Measurements from ENCODE around the gene AFF2. TPM values are rescaled to one million over a fixed set of nuclear protein-coding genes. Genes with fewer than 3 reads are reported as not detected.

AFF2 gene
- polyA plus RNA-seq, 1 of the 3 experiments (the other 2 are of a cell fraction) = not detected

DNA sequence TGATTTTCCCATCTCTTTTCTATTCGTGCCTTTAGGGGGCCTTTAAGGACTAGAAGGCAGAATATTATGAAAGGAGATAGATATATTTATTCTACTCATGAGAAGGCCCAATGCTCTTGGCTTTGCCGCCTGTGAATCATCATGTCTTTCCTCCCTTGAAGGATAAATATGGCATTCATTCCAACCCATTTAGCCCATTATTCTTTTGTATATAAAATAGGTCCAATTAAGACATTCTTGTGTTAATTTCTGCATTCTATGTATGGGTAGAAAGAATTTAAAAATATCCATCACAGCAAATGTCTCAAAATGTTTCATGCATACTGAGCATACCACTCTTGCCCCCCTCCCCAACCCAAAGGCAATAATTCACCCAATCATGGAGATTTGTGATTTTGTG is 115.1 kb downstream of the AFF2 start:
- Histone ChIP-seq H3K36me3 (replicated peaks in 1 of 2; ENCODE audit: control insufficient read depth in 1 of 2, insufficient read depth in 2 of 2, low read length in 1 of 2) (no peaks in the 10 kb centered on the region), H3K4me1 (ENCODE audit: control insufficient read depth in 1 of 2, insufficient read depth in 2 of 2, low read depth in 1 of 2, low read length in 1 of 2) (no peaks in the 10 kb centered on the region), H3K79me2 (ENCODE audit: insufficient read depth) (no peaks in the 10 kb centered on the region), H3K4me2 (no peak overlapping the region), H4K20me1 (ENCODE audit: insufficient read depth) (no peaks in the 10 kb centered on the region), H3K4me3 (ENCODE audit: low read depth in 2 of 2, low read length in 1 of 2) (no peak overlapping the region), H3K27me3 (ENCODE audit: insufficient read depth) (no peaks in the 10 kb centered on the region), H3K9ac (no peak overlapping the region), H3K9me3 (no peaks in the 10 kb centered on the region), H3K9me2 (no peaks in the 10 kb centered on the region), H3K27ac (ENCODE audit: low read depth in 2 of 2, low read length in 1 of 2) (no peak overlapping the region), H2AFZ (ENCODE audit: low read depth) (no peak overlapping the region), H3F3A (replicated peaks; ENCODE audit: insufficient read depth) (no peaks in the 10 kb centered on the region)
- TF ChIP-seq FOSL2 (IDR thresholded peaks at IDR 0.05; ENCODE audit: borderline replicate concordance, low read depth) = no peak
- no peak for TF ChIP-seq FOXM1 (IDR thresholded peaks at IDR 0.05; ENCODE audit: low read depth)
- TF ChIP-seq, protein P1, sequence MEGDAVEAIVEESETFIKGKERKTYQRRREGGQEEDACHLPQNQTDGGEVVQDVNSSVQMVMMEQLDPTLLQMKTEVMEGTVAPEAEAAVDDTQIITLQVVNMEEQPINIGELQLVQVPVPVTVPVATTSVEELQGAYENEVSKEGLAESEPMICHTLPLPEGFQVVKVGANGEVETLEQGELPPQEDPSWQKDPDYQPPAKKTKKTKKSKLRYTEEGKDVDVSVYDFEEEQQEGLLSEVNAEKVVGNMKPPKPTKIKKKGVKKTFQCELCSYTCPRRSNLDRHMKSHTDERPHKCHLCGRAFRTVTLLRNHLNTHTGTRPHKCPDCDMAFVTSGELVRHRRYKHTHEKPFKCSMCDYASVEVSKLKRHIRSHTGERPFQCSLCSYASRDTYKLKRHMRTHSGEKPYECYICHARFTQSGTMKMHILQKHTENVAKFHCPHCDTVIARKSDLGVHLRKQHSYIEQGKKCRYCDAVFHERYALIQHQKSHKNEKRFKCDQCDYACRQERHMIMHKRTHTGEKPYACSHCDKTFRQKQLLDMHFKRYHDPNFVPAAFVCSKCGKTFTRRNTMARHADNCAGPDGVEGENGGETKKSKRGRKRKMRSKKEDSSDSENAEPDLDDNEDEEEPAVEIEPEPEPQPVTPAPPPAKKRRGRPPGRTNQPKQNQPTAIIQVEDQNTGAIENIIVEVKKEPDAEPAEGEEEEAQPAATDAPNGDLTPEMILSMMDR (IDR thresholded peaks at IDR 0.05) = no peak
- TF ChIP-seq, protein P2, sequence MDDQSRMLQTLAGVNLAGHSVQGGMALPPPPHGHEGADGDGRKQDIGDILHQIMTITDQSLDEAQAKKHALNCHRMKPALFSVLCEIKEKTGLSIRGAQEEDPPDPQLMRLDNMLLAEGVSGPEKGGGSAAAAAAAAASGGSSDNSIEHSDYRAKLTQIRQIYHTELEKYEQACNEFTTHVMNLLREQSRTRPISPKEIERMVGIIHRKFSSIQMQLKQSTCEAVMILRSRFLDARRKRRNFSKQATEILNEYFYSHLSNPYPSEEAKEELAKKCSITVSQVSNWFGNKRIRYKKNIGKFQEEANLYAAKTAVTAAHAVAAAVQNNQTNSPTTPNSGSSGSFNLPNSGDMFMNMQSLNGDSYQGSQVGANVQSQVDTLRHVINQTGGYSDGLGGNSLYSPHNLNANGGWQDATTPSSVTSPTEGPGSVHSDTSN (IDR thresholded peaks at IDR 0.05) = no peak
- no peak for TF ChIP-seq FOXJ3 (CRISPR knock-in tag; IDR thresholded peaks at IDR 0.05)
- TF ChIP-seq, protein P3, sequence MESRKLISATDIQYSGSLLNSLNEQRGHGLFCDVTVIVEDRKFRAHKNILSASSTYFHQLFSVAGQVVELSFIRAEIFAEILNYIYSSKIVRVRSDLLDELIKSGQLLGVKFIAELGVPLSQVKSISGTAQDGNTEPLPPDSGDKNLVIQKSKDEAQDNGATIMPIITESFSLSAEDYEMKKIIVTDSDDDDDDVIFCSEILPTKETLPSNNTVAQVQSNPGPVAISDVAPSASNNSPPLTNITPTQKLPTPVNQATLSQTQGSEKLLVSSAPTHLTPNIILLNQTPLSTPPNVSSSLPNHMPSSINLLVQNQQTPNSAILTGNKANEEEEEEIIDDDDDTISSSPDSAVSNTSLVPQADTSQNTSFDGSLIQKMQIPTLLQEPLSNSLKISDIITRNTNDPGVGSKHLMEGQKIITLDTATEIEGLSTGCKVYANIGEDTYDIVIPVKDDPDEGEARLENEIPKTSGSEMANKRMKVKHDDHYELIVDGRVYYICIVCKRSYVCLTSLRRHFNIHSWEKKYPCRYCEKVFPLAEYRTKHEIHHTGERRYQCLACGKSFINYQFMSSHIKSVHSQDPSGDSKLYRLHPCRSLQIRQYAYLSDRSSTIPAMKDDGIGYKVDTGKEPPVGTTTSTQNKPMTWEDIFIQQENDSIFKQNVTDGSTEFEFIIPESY (IDR thresholded peaks at IDR 0.05; ENCODE audit: borderline replicate concordance, low read depth) = no peak
- no peak for TF ChIP-seq RFX5 (IDR thresholded peaks at IDR 0.05; ENCODE audit: low read length)
- TF ChIP-seq GATA2 (CRISPR knock-in tag; IDR thresholded peaks at IDR 0.05) = no peak
- no peak for TF ChIP-seq EZH2phosphoT487 (IDR thresholded peaks at IDR 0.05; ENCODE audit: borderline replicate concordance, low read depth)
- ChIA-PET POLR2A (no interaction called here), CTCF (no interaction called here)
- 3% methylated on average over 2 of the region's 2 CpGs for WGBS (ENCODE audit: low lambda C conversion rate)
- DNase-seq = no peak

DNA sequence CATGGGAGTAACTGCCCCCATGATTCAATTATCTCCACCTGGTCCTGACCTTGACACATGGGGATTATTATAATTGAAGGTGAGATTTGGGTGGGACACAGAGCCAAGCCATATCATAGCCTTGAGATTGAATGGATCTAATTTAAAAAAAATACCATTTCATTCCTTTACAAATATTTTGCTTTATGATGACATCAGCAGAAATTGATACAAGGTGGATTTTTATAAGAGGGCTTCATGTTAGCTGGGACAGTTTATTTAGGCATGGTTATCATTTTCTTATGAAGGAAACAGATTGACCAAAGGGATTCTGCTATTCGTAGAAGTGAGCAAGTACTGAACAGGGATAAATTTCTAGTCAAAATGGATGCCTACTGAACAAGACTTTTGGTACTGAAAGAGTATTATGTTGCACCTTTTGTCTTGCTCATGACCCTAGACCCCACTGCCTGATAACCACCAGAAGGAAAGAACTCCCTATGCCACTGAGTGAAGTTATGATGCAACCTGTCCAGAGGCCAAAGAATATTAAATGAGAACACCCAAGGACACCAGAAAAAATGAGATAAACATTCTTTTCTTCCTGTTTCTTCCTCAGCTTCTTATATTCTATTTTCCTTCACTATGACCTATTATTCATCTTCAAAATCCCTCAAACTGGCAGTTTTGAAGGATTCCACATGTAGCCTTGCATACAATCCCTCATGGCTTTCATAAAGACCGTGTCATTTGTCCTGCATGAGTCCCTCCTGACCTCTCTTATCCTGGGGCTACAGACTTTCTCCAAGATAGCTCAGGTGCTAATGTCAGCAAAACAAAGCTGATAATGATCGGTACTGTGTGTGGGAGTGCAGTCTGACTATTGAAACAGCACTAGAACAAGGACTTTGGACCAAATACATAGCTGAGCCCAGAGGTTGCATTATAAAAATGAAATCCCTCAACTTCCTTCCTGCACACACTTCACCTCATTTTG is 118.3 kb downstream of the AFF2 start:
- Histone ChIP-seq H3K27ac (ENCODE audit: low read depth in 2 of 2, low read length in 1 of 2) (no peak overlapping the region), H3K9me3 (no peaks in the 10 kb centered on the region), H4K20me1 (ENCODE audit: insufficient read depth) (no peaks in the 10 kb centered on the region), H3K9me2 (no peaks in the 10 kb centered on the region), H2AFZ (ENCODE audit: low read depth) (no peak overlapping the region), H3K36me3 (replicated peaks in 1 of 2; ENCODE audit: control insufficient read depth in 1 of 2, insufficient read depth in 2 of 2, low read length in 1 of 2) (no peaks in the 10 kb centered on the region), H3K4me2 (no peak overlapping the region), H3K27me3 (ENCODE audit: insufficient read depth) (no peaks in the 10 kb centered on the region), H3F3A (replicated peaks; ENCODE audit: insufficient read depth) (no peaks in the 10 kb centered on the region), H3K4me1 (ENCODE audit: control insufficient read depth in 1 of 2, insufficient read depth in 2 of 2, low read depth in 1 of 2, low read length in 1 of 2) (no peaks in the 10 kb centered on the region), H3K79me2 (ENCODE audit: insufficient read depth) (no peaks in the 10 kb centered on the region), H3K4me3 (ENCODE audit: low read depth in 2 of 2, low read length in 1 of 2) (no peak overlapping the region), H3K9ac (no peak overlapping the region)
- ChIA-PET CTCF (no interaction called here), POLR2A (no interaction called here)
- no peak for DNase-seq
- 1% methylated on average over 3 of the region's 3 CpGs for WGBS (ENCODE audit: low lambda C conversion rate)
- TF ChIP-seq TEAD4 (IDR thresholded peaks at IDR 0.05; ENCODE audit: borderline replicate concordance, insufficient read depth) = no peak
- no peak for TF ChIP-seq FOSL2 (IDR thresholded peaks at IDR 0.05; ENCODE audit: borderline replicate concordance, low read depth)
- TF ChIP-seq, protein P4, sequence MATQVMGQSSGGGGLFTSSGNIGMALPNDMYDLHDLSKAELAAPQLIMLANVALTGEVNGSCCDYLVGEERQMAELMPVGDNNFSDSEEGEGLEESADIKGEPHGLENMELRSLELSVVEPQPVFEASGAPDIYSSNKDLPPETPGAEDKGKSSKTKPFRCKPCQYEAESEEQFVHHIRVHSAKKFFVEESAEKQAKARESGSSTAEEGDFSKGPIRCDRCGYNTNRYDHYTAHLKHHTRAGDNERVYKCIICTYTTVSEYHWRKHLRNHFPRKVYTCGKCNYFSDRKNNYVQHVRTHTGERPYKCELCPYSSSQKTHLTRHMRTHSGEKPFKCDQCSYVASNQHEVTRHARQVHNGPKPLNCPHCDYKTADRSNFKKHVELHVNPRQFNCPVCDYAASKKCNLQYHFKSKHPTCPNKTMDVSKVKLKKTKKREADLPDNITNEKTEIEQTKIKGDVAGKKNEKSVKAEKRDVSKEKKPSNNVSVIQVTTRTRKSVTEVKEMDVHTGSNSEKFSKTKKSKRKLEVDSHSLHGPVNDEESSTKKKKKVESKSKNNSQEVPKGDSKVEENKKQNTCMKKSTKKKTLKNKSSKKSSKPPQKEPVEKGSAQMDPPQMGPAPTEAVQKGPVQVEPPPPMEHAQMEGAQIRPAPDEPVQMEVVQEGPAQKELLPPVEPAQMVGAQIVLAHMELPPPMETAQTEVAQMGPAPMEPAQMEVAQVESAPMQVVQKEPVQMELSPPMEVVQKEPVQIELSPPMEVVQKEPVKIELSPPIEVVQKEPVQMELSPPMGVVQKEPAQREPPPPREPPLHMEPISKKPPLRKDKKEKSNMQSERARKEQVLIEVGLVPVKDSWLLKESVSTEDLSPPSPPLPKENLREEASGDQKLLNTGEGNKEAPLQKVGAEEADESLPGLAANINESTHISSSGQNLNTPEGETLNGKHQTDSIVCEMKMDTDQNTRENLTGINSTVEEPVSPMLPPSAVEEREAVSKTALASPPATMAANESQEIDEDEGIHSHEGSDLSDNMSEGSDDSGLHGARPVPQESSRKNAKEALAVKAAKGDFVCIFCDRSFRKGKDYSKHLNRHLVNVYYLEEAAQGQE (IDR thresholded peaks at IDR 0.05; ENCODE audit: low read depth, low read length) = no peak
- no peak for TF ChIP-seq EP300 (IDR thresholded peaks at IDR 0.05; ENCODE audit: borderline replicate concordance in 1 of 2, low read depth in 1 of 2, low read length in 1 of 2)
- no peak for TF ChIP-seq RXRA (IDR thresholded peaks at IDR 0.05; ENCODE audit: borderline replicate concordance, low read depth)
- no peak for TF ChIP-seq RAD21 (IDR thresholded peaks at IDR 0.05; ENCODE audit: low read length)
- TF ChIP-seq JUND (IDR thresholded peaks at IDR 0.05) = no peak
- no peak for TF ChIP-seq POLR2AphosphoS5 (IDR thresholded peaks at IDR 0.05; ENCODE audit: low read depth, low read length)
- TF ChIP-seq, protein P5, sequence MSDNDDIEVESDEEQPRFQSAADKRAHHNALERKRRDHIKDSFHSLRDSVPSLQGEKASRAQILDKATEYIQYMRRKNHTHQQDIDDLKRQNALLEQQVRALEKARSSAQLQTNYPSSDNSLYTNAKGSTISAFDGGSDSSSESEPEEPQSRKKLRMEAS (IDR thresholded peaks at IDR 0.05; ENCODE audit: low read depth) = no peak

Data from SK-N-SH (cell line).